GM13976 (cell line): ENCODE results near the gene TGFBRAP1.

Experiments
- DNase-seq: peaks from one replicate; pipeline ENCODE4 v3.0.0; 2012; ENCODE audit warnings: low spot score
- CTCF ChIP-seq: IDR thresholded peaks from 2 replicates; pipeline ENCODE4 v1.5.1; 2012; ENCODE audit warnings: borderline replicate concordance, mild to moderate bottlenecking; ENCODE audit not compliant: insufficient read depth; ENCODE audit errors: extremely low read depth, missing control alignments, control extremely low read depth
- in situ Hi-C: fragments of 300-500 bp; cut with MboI; formaldehyde crosslinking; loops from one replicate; pipeline ENCODE4 v1.12.0; 2022; ENCODE audit warnings: low sequenced_read_pairs, mixed read lengths, inconsistent platforms; ENCODE audit not compliant: unreplicated experiment

TGFBRAP1 gene

GRCh38 chr2:105238664-105239240 lies 90.8 kb downstream of the TGFBRAP1 start:
- TF ChIP-seq CTCF: no peak
- in situ Hi-C loops: no loop called here
- no peak for DNase-seq

- no peak for DNase-seq
- no peak for TF ChIP-seq CTCF
- in situ Hi-C loops: no loop called here
Measured at GRCh38 chr2:105237045-105237765, 92.3 kb downstream of the TGFBRAP1 start.

- DNase-seq: no peak
- in situ Hi-C loops: no loop called here
- TF ChIP-seq CTCF: no peak
Measured at GRCh38 chr2:105236060-105236424, 93.5 kb downstream of the TGFBRAP1 start.

- in situ Hi-C loops: no loop called here
- DNase-seq: peak; percentile 62
- peak; percentile 52 for TF ChIP-seq CTCF
Measured at GRCh38 chr2:105235388-105236059, 94.0 kb downstream of the TGFBRAP1 start.

- DNase-seq: no peak
- TF ChIP-seq CTCF: no peak
- in situ Hi-C loops: no loop called here
Measured at GRCh38 chr2:105231232-105231619, 98.3 kb downstream of the TGFBRAP1 start.

GRCh38 chr2:105224444-105224843 lies 105.1 kb downstream of the TGFBRAP1 start:
- in situ Hi-C loops: no loop called here
- TF ChIP-seq CTCF: no peak
- no peak for DNase-seq
